SK-N-SH (cell line): Measurements from ENCODE around the gene SLC6A17. TPM values are rescaled to one million over a fixed set of nuclear protein-coding genes. Genes with fewer than 3 reads are reported as not detected.

Experiments
- CTCF ChIA-PET: fragments of 300-600, 350-600 bp; formaldehyde crosslinking; extraction: SDS; loops from one replicate; lab custom pipeline; 2021; lab: Yijun Ruan, JAX
- POLR2A ChIA-PET: fragments of 350-600 bp; sonication (Branson Sonifier 250); formaldehyde crosslinking; extraction: SDS; loops from one replicate; lab custom pipeline; 2020; ENCODE audit warnings: antibody characterized with exemption, inconsistent platforms; lab: Yijun Ruan, JAX
- DNase-seq: peaks from one replicate; pipeline ENCODE4 v3.0.0; 2012
- H2AFZ ChIP-seq: fragments of 200-600 bp; sonication (generic); 2 replicates; pipeline ENCODE4 v1.8.1; 2016; ENCODE audit warnings: antibody characterized with exemption, mild to moderate bottlenecking, low read depth
- H3F3A ChIP-seq: fragments of 200-600 bp; sonication (generic); replicated peaks from 2 replicates; pipeline ENCODE3; 2016; ENCODE audit warnings: antibody characterized with exemption, mild to moderate bottlenecking; ENCODE audit not compliant: insufficient read depth
- H3K27ac ChIP-seq, 2 experiments: fragments of 200-500 bp in 1 of 2; fragments of 200-600 bp in 1 of 2; sonication (Bioruptor generic) in 1 of 2; sonication (generic), shearing (Covaris generic) in 1 of 2; 2 replicates each; pipeline versions ENCODE4 v1.5.1 to v1.6.1; 2014 to 2016; ENCODE audit warnings: low read depth in 2 of 2, inconsistent platforms in 1 of 2, low read length in 1 of 2, mild to moderate bottlenecking in 1 of 2, mixed read lengths in 1 of 2
- H3K27me3 ChIP-seq: fragments of 200-600 bp; sonication (generic), shearing (Covaris generic); 2 replicates; pipeline ENCODE4 v1.6.1; 2016; ENCODE audit warnings: mixed run types; ENCODE audit not compliant: insufficient read depth
- H3K36me3 ChIP-seq, 2 experiments: fragments of 200-500 bp in 1 of 2; fragments of 200-600 bp in 1 of 2; sonication (Bioruptor generic) in 1 of 2; sonication (generic) in 1 of 2; replicated peaks in 1 of 2; 2 replicates each; pipeline versions ENCODE3 to v1.5.1; 2014 to 2016; ENCODE audit warnings: low read length in 1 of 2, mild to moderate bottlenecking in 1 of 2; ENCODE audit not compliant: insufficient read depth in 2 of 2, control insufficient read depth in 1 of 2
- H3K4me1 ChIP-seq, 2 experiments: fragments of 200-500 bp in 1 of 2; fragments of 200-600 bp in 1 of 2; sonication (Bioruptor generic) in 1 of 2; sonication (generic), shearing (Covaris generic) in 1 of 2; 2 replicates each; pipeline versions ENCODE4 v1.5.1 to v1.6.1; 2014 to 2016; ENCODE audit warnings: low read depth in 1 of 2, low read length in 1 of 2, mixed run types in 1 of 2; ENCODE audit not compliant: insufficient read depth in 2 of 2, control insufficient read depth in 1 of 2
- H3K4me2 ChIP-seq: fragments of 200-600 bp; sonication (generic), shearing (Covaris generic); 2 replicates; pipeline ENCODE4 v1.6.1; 2017; ENCODE audit warnings: mixed run types
- H3K4me3 ChIP-seq, 2 experiments: fragments of 200-500 bp in 1 of 2; fragments of 200-600 bp in 1 of 2; sonication (Bioruptor generic) in 1 of 2; sonication (generic), shearing (Covaris generic) in 1 of 2; 2 replicates each; pipeline versions ENCODE4 v1.5.1 to v1.8.1; 2014 to 2016; ENCODE audit warnings: low read depth in 2 of 2, inconsistent platforms in 1 of 2, low read length in 1 of 2, mild to moderate bottlenecking in 1 of 2, mixed read lengths in 1 of 2, moderate library complexity in 1 of 2
- H3K79me2 ChIP-seq: fragments of 200-600 bp; sonication (generic); 2 replicates; pipeline ENCODE4 v1.8.1; 2017; ENCODE audit warnings: mild to moderate bottlenecking; ENCODE audit not compliant: insufficient read depth
- H3K9ac ChIP-seq: fragments of 200-600 bp; sonication (generic); 2 replicates; pipeline ENCODE4 v1.6.1; 2017; ENCODE audit warnings: mixed run types
- H3K9me2 ChIP-seq: fragments of 200-600 bp; sonication (generic); 2 replicates; pipeline ENCODE4 v1.6.1; 2017; ENCODE audit warnings: mixed run types
- H3K9me3 ChIP-seq: fragments of 200-600 bp; sonication (generic); 2 replicates; pipeline ENCODE4 v1.6.1; 2017; ENCODE audit warnings: mixed run types, mild to moderate bottlenecking, moderate library complexity
- H4K20me1 ChIP-seq: fragments of 200-600 bp; sonication (generic); 2 replicates; pipeline ENCODE4 v1.6.1; 2017; ENCODE audit warnings: mild to moderate bottlenecking, mixed run types; ENCODE audit not compliant: insufficient read depth
- CHD2 ChIP-seq: fragments of 150-350 bp; IDR thresholded peaks from 2 replicates; pipeline ENCODE4 v1.6.1; 2018; ENCODE audit warnings: low read length; ENCODE audit not compliant: partially characterized antibody
- FOSL2 ChIP-seq: IDR thresholded peaks from 2 replicates; pipeline ENCODE4 v1.4.0; 2012; ENCODE audit warnings: low read depth, mild to moderate bottlenecking, moderate library complexity, borderline replicate concordance
- FOXJ3 ChIP-seq: sonication (generic); formaldehyde crosslinking; IDR thresholded peaks from 2 replicates; pipeline ENCODE4 v1.5.1; 2020; ENCODE audit warnings: mild to moderate bottlenecking, missing genetic modification reagents
- FOXM1 ChIP-seq: IDR thresholded peaks from 2 replicates; pipeline ENCODE4 v1.4.0; 2012; ENCODE audit warnings: low read depth, mild to moderate bottlenecking
- GATA2 ChIP-seq: sonication (generic); formaldehyde crosslinking; IDR thresholded peaks from 2 replicates; pipeline ENCODE4 v1.5.0; 2020; ENCODE audit warnings: mild to moderate bottlenecking, missing genetic modification reagents
- MXI1 ChIP-seq: IDR thresholded peaks from 2 replicates; pipeline ENCODE4 v1.6.1; 2012; ENCODE audit warnings: mild to moderate bottlenecking, low read depth, low read length, improper control_type of control experiment
- NRF1 ChIP-seq: IDR thresholded peaks from 2 replicates; pipeline ENCODE4 v1.6.1; 2012; ENCODE audit warnings: low read depth, mild to moderate bottlenecking, low read length
- RCOR1 ChIP-seq: fragments of 150-350 bp; IDR thresholded peaks from 2 replicates; pipeline ENCODE4 v1.6.1; 2017; ENCODE audit warnings: antibody characterized with exemption, low read length
- RFX5 ChIP-seq: IDR thresholded peaks from 2 replicates; pipeline ENCODE4 v1.6.1; 2012; ENCODE audit warnings: mild to moderate bottlenecking, improper control_type of control experiment, low read length
- SIN3A ChIP-seq: IDR thresholded peaks from 2 replicates; pipeline ENCODE4 v1.6.1; 2012; ENCODE audit warnings: low read depth, mild to moderate bottlenecking, low read length, moderate library complexity, borderline replicate concordance
- TAF1 ChIP-seq: IDR thresholded peaks from 2 replicates; pipeline ENCODE4 v1.6.1; 2012; ENCODE audit warnings: low read depth, mild to moderate bottlenecking, low read length, moderate library complexity, borderline replicate concordance
- TEAD4 ChIP-seq: IDR thresholded peaks from 2 replicates; pipeline ENCODE4 v1.4.0; 2012; ENCODE audit warnings: mild to moderate bottlenecking, borderline replicate concordance; ENCODE audit not compliant: insufficient read depth
- YY1 ChIP-seq: IDR thresholded peaks from 2 replicates; pipeline ENCODE4 v1.4.0; 2012; ENCODE audit warnings: low read depth, mild to moderate bottlenecking
- WGBS: methylation state at CpG from one replicate; pipeline ENCODE4 v1.1.6; 2017; ENCODE audit warnings: low lambda C conversion rate; 5-methylcytosine and 5-hydroxymethylcytosine counted together
- polyA plus RNA-seq, 3 experiments: library from polyadenylated mRNA; depleted of rRNA; stranded (reverse); fragments of >200 nt; gene quantifications; 2 replicates each; pipeline ENCODE4 v1.2.3, GENCODE V29; 2012
- TF ChIP-seq, protein P1 (sequence below): fragments of 200-600 bp; sonication (generic); IDR thresholded peaks from 2 replicates; pipeline ENCODE4 v1.6.1; 2017; ENCODE audit warnings: antibody characterized with exemption, mild to moderate bottlenecking, moderate library complexity
- TF ChIP-seq, protein P2 (sequence below): IDR thresholded peaks from 2 replicates; pipeline ENCODE4; 2012

Gene SLC6A17
- polyA plus RNA-seq, 1 of the 3 experiments (the other 2 are of a cell fraction), result 0.67 TPM

DNA sequence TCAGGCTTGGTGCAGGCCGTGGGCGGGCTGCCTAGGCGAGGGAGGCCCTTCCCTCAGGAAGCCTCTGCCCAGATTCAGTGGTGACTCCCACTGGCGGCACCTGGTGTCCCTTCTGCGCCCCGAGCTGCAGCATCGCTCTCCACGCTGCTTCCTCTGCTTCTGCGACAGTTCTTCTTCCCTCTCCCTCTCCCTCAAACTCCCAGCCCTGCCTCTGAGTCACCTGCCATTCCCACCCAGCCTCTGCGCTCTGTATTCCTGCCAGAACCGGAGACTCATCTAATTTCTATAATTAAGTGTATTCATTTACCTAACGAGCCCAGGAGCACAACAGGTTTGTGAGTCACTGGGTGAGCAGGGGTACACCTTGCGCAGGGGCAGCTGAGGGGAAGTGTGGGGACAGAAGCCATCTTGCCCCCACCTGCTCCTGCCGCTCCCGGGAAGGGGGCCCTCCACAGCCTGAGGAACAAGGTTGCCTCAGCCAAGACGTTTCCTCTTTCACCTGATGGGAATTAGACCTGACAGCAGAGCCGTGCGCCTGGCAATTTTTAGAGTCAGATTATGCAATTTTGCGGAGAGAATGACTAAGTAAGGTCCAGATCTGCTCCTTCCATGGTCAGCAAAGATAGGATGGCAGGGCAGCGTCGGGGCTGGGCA, 79.2 kb downstream of the SLC6A17 start (continued):
- TF ChIP-seq TAF1 (no peak), CHD2 (no peak), YY1 (no peak), RFX5 (no peak), FOXM1 (no peak), FOSL2 (peak; percentile 46; the same call in 1 of the 2 replicates), MXI1 (no peak), NRF1 (no peak), SIN3A (0 out of 2 replicates have a peak, but pooled peaks have one; percentile 27)
- TF ChIP-seq, protein P1, sequence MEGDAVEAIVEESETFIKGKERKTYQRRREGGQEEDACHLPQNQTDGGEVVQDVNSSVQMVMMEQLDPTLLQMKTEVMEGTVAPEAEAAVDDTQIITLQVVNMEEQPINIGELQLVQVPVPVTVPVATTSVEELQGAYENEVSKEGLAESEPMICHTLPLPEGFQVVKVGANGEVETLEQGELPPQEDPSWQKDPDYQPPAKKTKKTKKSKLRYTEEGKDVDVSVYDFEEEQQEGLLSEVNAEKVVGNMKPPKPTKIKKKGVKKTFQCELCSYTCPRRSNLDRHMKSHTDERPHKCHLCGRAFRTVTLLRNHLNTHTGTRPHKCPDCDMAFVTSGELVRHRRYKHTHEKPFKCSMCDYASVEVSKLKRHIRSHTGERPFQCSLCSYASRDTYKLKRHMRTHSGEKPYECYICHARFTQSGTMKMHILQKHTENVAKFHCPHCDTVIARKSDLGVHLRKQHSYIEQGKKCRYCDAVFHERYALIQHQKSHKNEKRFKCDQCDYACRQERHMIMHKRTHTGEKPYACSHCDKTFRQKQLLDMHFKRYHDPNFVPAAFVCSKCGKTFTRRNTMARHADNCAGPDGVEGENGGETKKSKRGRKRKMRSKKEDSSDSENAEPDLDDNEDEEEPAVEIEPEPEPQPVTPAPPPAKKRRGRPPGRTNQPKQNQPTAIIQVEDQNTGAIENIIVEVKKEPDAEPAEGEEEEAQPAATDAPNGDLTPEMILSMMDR, result no peak
- TF ChIP-seq, protein P2, sequence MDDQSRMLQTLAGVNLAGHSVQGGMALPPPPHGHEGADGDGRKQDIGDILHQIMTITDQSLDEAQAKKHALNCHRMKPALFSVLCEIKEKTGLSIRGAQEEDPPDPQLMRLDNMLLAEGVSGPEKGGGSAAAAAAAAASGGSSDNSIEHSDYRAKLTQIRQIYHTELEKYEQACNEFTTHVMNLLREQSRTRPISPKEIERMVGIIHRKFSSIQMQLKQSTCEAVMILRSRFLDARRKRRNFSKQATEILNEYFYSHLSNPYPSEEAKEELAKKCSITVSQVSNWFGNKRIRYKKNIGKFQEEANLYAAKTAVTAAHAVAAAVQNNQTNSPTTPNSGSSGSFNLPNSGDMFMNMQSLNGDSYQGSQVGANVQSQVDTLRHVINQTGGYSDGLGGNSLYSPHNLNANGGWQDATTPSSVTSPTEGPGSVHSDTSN, result peak; percentile 95

GRCh38 chr1:110230381-110231199, 80.3 kb downstream of the SLC6A17 start:
- H3K4me1 ChIP-seq, result peaks cover 0 to 58% of the 10 kb centered on the region in 2 experiments; a peak in 2 of 4 replicates
- no peaks in the 10 kb centered on the region for H3K36me3 ChIP-seq
- peak overlapping the region in 1 of 2 experiments; percentile 43; a peak in 1 of 4 replicates for H3K27ac ChIP-seq
- H3F3A ChIP-seq, result no peaks in the 10 kb centered on the region
- no peak for TF ChIP-seq FOXJ3
- TF ChIP-seq RCOR1, result peak; percentile 37; the same call in 1 of the 2 replicates
- no peak for TF ChIP-seq TEAD4
- TF ChIP-seq GATA2 (CRISPR knock-in tag), result peak; percentile 37
- H3K9me2 ChIP-seq, result no peaks in the 10 kb centered on the region
- CTCF ChIA-PET, result interaction anchor here (0.7 to 3.8 kb wide), 6 partner anchors 22 to 165 kb away, joined by 3 to 31 read pairs (median 4); partner anchors contain the start of gene KCNC4
- WGBS, result 77% methylated on average over 9 of the region's 11 CpGs
- H3K9me3 ChIP-seq, result no peaks in the 10 kb centered on the region
- H3K27me3 ChIP-seq, result no peaks in the 10 kb centered on the region
- H4K20me1 ChIP-seq, result no peaks in the 10 kb centered on the region
- H2AFZ ChIP-seq, result no peak overlapping the region
- no peak overlapping the region for H3K9ac ChIP-seq
- POLR2A ChIA-PET, result no interaction called here
- DNase-seq, result peak; percentile 62
- no peak overlapping the region for H3K4me3 ChIP-seq
- no peak overlapping the region for H3K4me2 ChIP-seq
- no peaks in the 10 kb centered on the region for H3K79me2 ChIP-seq
